ENCODE measurements around the gene CCDC92. TPM values are rescaled to one million over a fixed set of nuclear protein-coding genes. Genes with fewer than 3 reads are reported as not detected.

CCDC92 gene
- total RNA-seq, 8 experiments from 2014 or later, result 11.7 to 42.2 (median 25.7) TPM

GRCh38 chr12:123983822-123984485, 11.3 kb upstream of the CCDC92 start:
- ATAC-seq (replicated peaks in 6 of 8), result peak in 6 of 8 experiments; percentile 55 to 92 (median 84)
- Histone ChIP-seq H3K4me1 (replicated peaks in 1 of 2) (peaks cover 7 to 15% of the 10 kb centered on the region in 2 donors), H3K27ac (no peak overlapping the region), H3K4me3 (no peak overlapping the region)
- in situ Hi-C loops (cut with MboI; ENCODE audit: low pct_unique_long_range_greater_than_20kb in 2 of 9, low sequenced_read_pairs in 9 of 9, unreplicated experiment in 9 of 9), result no loop called here
- 46 to 100% (median 74%) methylated on average over 2 to 7 of the region's 7 CpGs for WGBS, 10 experiments

- Histone ChIP-seq H3K4me1 (replicated peaks in 1 of 2) (peaks cover 7 to 15% of the 10 kb centered on the region in 2 donors), H3K27ac (no peak overlapping the region), H3K4me3 (no peak overlapping the region)
- ATAC-seq (replicated peaks in 6 of 8), result no peak
- 80 to 100% (median 93%) methylated on average over 1 to 6 of the region's 7 CpGs; no CpG with 5 or more reads in 2 of the 10 experiments for WGBS, 10 experiments
- in situ Hi-C loops (cut with MboI; ENCODE audit: low pct_unique_long_range_greater_than_20kb in 2 of 9, low sequenced_read_pairs in 9 of 9, unreplicated experiment in 9 of 9), result no loop called here
Observed at GRCh38 chr12:123982269-123982668, 9.6 kb upstream of the CCDC92 start.

- in situ Hi-C loops (cut with MboI; ENCODE audit: low pct_unique_long_range_greater_than_20kb in 2 of 9, low sequenced_read_pairs in 9 of 9, unreplicated experiment in 9 of 9), result no loop called here
Observed at GRCh38 chr12:123979566-123979965, 6.9 kb upstream of the CCDC92 start.

DNA sequence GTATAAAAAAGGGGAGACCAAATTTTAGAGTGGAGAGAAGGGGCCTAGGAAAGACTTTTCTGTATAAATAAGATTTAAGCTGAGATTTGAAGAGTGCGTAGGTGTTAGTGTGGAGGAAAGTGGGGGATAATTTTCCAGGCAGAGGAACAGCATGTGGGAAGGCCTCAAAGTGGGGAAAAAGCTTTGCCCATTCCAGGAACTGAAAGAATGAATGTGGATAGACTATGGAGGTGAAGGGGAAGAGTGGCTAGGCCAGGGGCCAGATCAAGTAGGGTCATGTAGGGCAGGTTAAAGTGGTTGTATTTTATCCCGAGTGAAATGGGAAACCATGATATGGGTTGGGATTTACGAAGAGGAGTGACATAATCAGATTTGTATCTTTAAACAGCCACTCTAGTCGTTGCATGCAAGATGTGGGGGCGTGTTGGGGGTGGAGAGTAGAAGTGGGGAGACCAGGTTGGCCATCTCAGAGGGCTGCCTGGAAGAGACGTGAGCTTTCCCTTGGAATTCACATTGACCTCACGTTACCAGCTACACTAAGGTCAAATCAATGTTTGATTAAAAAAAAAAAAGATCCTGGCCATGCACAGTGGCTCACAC, 3.7 kb upstream of the CCDC92 start:
- Histone ChIP-seq H3K27ac (no peak overlapping the region), H3K4me1 (replicated peaks in 1 of 2) (peaks cover 4 to 15% of the 10 kb centered on the region in 2 donors), H3K4me3 (no peak overlapping the region)
- in situ Hi-C loops (cut with MboI; ENCODE audit: low pct_unique_long_range_greater_than_20kb in 2 of 9, low sequenced_read_pairs in 9 of 9, unreplicated experiment in 9 of 9), result no loop called here
- 89 to 100% (median 97%) methylated on average over 1 to 6 of the region's 7 CpGs; no CpG with 5 or more reads in 2 of the 10 experiments for WGBS, 10 experiments
- no peak for ATAC-seq (replicated peaks in 6 of 8)

More at GRCh38 chr12:123979566-123979965, 6.9 kb upstream of the CCDC92 start:
- ATAC-seq (replicated peaks in 6 of 8), result no peak
- Histone ChIP-seq H3K27ac (no peak overlapping the region), H3K4me3 (no peak overlapping the region), H3K4me1 (replicated peaks in 1 of 2) (peaks cover 4 to 18% of the 10 kb centered on the region in 2 donors)
- 92 to 100% (median 100%) methylated on average over 2 to 6 of the region's 6 CpGs; no CpG with 5 or more reads in 1 of the 10 experiments for WGBS, 10 experiments

DNA sequence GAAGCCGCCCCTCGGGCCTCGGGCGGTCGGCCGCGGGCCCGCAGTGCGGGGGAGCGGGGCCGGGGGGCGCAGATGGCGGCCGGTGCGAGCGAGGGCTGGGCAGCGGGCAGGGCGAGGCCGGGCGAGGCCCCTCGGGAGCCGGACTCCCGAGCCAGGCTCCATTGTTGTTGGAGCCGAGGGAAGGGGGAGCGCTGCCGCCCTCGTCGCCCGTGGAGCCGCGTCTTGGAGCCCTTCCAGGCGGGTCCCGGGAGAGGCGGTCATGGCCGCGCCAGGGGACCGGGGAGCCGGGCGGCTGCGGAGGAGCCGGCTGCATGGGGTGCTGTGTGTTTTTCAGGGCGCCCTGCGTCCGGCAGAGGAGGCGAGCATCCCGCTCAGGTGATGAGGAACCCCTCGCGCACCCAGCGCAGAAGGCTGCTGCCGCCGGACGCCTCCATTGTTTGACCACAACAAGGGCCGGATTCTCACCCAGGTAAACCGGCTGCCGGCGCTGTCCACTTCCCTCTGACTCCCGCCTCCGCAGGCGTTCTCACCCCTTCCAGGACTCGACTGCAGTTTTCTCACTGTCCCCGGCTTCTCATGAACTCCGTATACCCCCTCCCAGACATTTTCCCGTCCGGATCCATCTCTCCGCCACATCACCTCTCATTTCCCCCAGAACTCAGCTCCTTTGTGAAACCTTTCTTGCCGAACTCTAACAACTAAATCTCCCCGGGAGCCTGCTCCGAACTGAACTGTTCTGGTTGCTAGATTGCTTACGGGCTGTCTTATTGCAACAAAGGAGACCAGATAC, 1.1 kb upstream of the CCDC92 start:
- in situ Hi-C loops (cut with MboI; ENCODE audit: low pct_unique_long_range_greater_than_20kb in 2 of 9, low sequenced_read_pairs in 9 of 9, unreplicated experiment in 9 of 9), result no loop called here
- 0 to 40% (median 1%) methylated on average over 2 to 14 of the region's 69 CpGs; no CpG with 5 or more reads in 1 of the 10 experiments for WGBS, 10 experiments
- peak overlapping the region; percentile 73 to 95 (median 75) for H3K4me3 ChIP-seq
- peak in 4 of 8 experiments; percentile 1 to 10 (median 4) for ATAC-seq (replicated peaks in 6 of 8)
- peak overlapping the region; percentile 91 to 92 for H3K27ac ChIP-seq
- H3K4me1 ChIP-seq (replicated peaks in 1 of 2), result peaks cover 4 to 22% of the 10 kb centered on the region in 2 donors

- H3K4me1 ChIP-seq (replicated peaks in 1 of 2), result peaks cover 4 to 22% of the 10 kb centered on the region in 2 donors
- H3K4me3 ChIP-seq, result peak overlapping the region; percentile 75 to 95 (median 82)
- peak in 7 of 8 experiments; percentile 1 to 9 (median 3) for ATAC-seq (replicated peaks in 6 of 8)
- in situ Hi-C loops (cut with MboI; ENCODE audit: low pct_unique_long_range_greater_than_20kb in 2 of 9, low sequenced_read_pairs in 9 of 9, unreplicated experiment in 9 of 9), result no loop called here
- 0 to 5% (median 0%) methylated on average over 1 to 10 of the region's 55 CpGs; no CpG with 5 or more reads in 3 of the 10 experiments for WGBS, 10 experiments
- H3K27ac ChIP-seq, result peak overlapping the region; percentile 74 to 80
Observed at GRCh38 chr12:123971770-123972456, 718 bp downstream of the CCDC92 start.

GRCh38 chr12:123971449-123971769, 1.2 kb downstream of the CCDC92 start:
- Histone ChIP-seq H3K27ac (peak overlapping the region; percentile 74 to 80), H3K4me3 (peak overlapping the region; percentile 75 to 95 (median 82)), H3K4me1 (replicated peaks in 1 of 2) (peaks cover 4 to 22% of the 10 kb centered on the region in 2 donors)
- 0 to 55% (median 20%) methylated on average over 1 to 10 of the region's 10 CpGs for WGBS, 10 experiments
- no peak for ATAC-seq (replicated peaks in 6 of 8)
- in situ Hi-C loops (cut with MboI; ENCODE audit: low pct_unique_long_range_greater_than_20kb in 2 of 9, low sequenced_read_pairs in 9 of 9, unreplicated experiment in 9 of 9), result no loop called here

DNA sequence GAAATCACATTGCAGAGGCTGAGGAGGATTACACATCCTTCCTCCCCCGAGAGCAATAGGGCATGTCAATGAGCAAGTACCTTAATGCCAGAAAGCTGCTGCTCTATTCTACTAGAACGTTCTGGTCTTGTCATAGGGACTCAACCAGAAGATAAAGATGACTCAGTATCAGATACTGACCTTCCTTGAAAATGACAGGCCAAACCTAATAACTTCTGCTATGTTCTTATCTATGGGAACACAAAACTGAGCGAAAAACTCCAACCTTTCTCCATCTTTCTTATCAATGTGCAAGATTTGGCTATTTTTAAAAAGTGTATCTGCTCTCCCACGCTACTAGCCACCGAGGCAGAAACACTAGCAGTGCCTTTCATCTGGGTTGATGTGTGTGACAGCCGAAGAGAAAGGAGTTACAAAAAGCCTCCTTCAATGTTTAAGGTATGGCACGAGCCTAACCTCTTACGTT, 5.5 kb downstream of the CCDC92 start:
- ATAC-seq (replicated peaks in 6 of 8), result no peak
- Histone ChIP-seq H3K27ac (no peak overlapping the region), H3K4me3 (no peak overlapping the region), H3K4me1 (replicated peaks in 1 of 2) (peaks cover 0 to 8% of the 10 kb centered on the region in 2 donors)
- in situ Hi-C loops (cut with MboI; ENCODE audit: low pct_unique_long_range_greater_than_20kb in 2 of 9, low sequenced_read_pairs in 9 of 9, unreplicated experiment in 9 of 9), result no loop called here
- 28 to 88% (median 79%) methylated on average over 2 to 8 of the region's 8 CpGs for WGBS, 10 experiments

DNA sequence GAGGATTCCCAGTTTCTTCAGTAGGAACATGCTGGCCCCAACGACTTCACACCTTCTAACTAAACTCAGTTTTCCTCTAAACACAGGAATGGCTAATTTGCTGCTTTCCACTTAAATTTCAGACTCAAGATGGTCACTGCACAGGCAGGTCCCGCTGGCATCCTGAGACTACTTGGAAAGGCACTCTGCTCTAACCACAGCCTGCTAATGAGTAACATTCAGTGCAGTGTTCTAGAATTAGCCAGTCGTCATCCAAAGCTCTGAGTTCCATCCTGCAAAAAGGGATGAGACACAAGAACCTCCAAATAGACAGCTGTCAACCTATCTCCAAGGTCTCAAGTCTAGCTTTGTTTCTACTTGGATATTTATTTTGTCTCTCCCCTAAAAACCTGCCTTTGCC, 6.0 kb downstream of the CCDC92 start:
- ATAC-seq (replicated peaks in 6 of 8), result no peak
- in situ Hi-C loops (cut with MboI; ENCODE audit: low pct_unique_long_range_greater_than_20kb in 2 of 9, low sequenced_read_pairs in 9 of 9, unreplicated experiment in 9 of 9), result no loop called here
- Histone ChIP-seq H3K27ac (no peak overlapping the region), H3K4me1 (replicated peaks in 1 of 2) (peaks cover 0 to 8% of the 10 kb centered on the region in 2 donors), H3K4me3 (no peak overlapping the region)
- 40 to 79% (median 59%) methylated on average over 2 to 3 of the region's 3 CpGs; no CpG with 5 or more reads in 5 of the 10 experiments for WGBS, 10 experiments

DNA sequence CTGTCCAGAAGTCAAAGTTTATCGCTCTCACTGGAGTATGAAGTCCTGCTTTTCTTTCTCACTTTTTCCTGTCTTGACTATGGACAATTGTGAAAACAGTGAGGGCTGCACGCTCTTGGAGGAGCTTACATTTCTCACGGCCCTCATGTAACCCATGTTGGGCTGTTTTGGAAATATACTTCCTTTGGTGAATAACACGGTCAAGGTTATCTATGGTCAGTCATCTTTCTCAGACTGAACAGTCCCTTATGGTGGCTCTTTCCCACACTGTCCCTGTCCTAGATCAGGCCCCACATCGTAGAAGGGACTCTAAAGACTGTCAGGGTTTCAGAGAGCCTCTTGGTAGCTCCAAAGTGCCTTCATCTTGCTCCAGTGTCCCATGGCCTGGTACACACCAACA, 7.2 kb downstream of the CCDC92 start:
- in situ Hi-C loops (cut with MboI; ENCODE audit: low pct_unique_long_range_greater_than_20kb in 2 of 9, low sequenced_read_pairs in 9 of 9, unreplicated experiment in 9 of 9), result no loop called here
- peaks cover 5 to 10% of the 10 kb centered on the region in 2 donors for H3K4me1 ChIP-seq (replicated peaks in 1 of 2)
- WGBS, 10 experiments, result 50 to 92% (median 69%) methylated on average over 2 to 5 of the region's 5 CpGs
- no peak overlapping the region for H3K27ac ChIP-seq
- H3K4me3 ChIP-seq, result no peak overlapping the region
- no peak for ATAC-seq (replicated peaks in 6 of 8)

DNA sequence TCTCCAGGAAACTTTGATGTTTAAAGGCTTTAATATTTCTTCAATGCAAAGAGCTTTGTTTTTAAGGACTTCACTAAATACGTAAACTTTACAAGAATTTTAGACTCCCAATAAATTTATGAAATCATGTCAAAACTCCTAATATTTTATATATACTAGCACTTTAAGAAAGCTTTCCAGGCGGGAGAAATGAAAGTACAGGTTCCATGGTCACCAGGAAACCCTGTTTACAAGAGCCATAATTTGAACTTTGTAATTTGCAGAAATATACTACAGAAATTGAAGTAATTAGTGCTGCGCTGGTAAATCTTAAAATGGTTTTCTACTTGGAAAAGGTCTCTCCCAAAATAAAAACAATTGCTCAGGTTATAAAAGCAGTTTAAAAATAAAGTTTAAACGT, 8.8 kb downstream of the CCDC92 start:
- peaks cover 11 to 16% of the 10 kb centered on the region in 2 donors for H3K4me1 ChIP-seq (replicated peaks in 1 of 2)
- WGBS, 10 experiments, result 76 to 100% (median 98%) methylated on average over 1 to 4 of the region's 4 CpGs
- in situ Hi-C loops (cut with MboI; ENCODE audit: low pct_unique_long_range_greater_than_20kb in 2 of 9, low sequenced_read_pairs in 9 of 9, unreplicated experiment in 9 of 9), result no loop called here
- H3K4me3 ChIP-seq, result no peak overlapping the region
- no peak overlapping the region for H3K27ac ChIP-seq
- no peak for ATAC-seq (replicated peaks in 6 of 8)

- 45 to 83% (median 72%) methylated on average over 1 to 5 of the region's 5 CpGs; no CpG with 5 or more reads in 2 of the 10 experiments for WGBS, 10 experiments
- Histone ChIP-seq H3K4me3 (no peak overlapping the region), H3K4me1 (replicated peaks in 1 of 2) (peaks cover 11 to 16% of the 10 kb centered on the region in 2 donors), H3K27ac (no peak overlapping the region)
- peak in 2 of 8 experiments; percentile 25 to 58 for ATAC-seq (replicated peaks in 6 of 8)
- in situ Hi-C loops (cut with MboI; ENCODE audit: low pct_unique_long_range_greater_than_20kb in 2 of 9, low sequenced_read_pairs in 9 of 9, unreplicated experiment in 9 of 9), result no loop called here
Observed at GRCh38 chr12:123962513-123962912, 10.1 kb downstream of the CCDC92 start.

Measured in motor neuron (in vitro differentiated cells).